Omental fat pad (tissue), 4 donors: ENCODE data around the gene VDAC2. TPM values are rescaled to one million over a fixed set of nuclear protein-coding genes. Genes with fewer than 3 reads are reported as not detected.

Experiments
- ATAC-seq: fragments of 150-250 bp; one replicate; pipeline ENCODE4 v1.9.1; 2016; ENCODE audit warnings: mild to moderate bottlenecking, moderate library complexity; ENCODE audit not compliant: low FRiP score
- DNase-seq: peaks from one replicate; pipeline ENCODE4 v3.0.0-alpha.2; 2019; ENCODE audit warnings: low spot score
- total RNA-seq, 4 donors: library from RNA; depleted of rRNA; stranded (reverse); fragments of >200 nt; gene quantifications; one replicate each; pipeline ENCODE4 v1.1.0, GENCODE V29; 2016
- TF ChIP-seq, protein P1 (sequence below), 3 donors: fragments of 450-650 bp; IDR thresholded peaks; one replicate each; pipeline ENCODE4 v1.5.1; 2016 to 2017; ENCODE audit warnings: antibody characterized with exemption in 3 of 3, mild to moderate bottlenecking in 3 of 3, moderate library complexity in 2 of 3

Gene VDAC2
- total RNA-seq, 4 donors from 2014 or later = 111 to 143 (median 131) TPM

GRCh38 chr10:75223507-75223906, 12.9 kb downstream of the VDAC2 start:
- DNase-seq = no peak
- TF ChIP-seq, protein P1, sequence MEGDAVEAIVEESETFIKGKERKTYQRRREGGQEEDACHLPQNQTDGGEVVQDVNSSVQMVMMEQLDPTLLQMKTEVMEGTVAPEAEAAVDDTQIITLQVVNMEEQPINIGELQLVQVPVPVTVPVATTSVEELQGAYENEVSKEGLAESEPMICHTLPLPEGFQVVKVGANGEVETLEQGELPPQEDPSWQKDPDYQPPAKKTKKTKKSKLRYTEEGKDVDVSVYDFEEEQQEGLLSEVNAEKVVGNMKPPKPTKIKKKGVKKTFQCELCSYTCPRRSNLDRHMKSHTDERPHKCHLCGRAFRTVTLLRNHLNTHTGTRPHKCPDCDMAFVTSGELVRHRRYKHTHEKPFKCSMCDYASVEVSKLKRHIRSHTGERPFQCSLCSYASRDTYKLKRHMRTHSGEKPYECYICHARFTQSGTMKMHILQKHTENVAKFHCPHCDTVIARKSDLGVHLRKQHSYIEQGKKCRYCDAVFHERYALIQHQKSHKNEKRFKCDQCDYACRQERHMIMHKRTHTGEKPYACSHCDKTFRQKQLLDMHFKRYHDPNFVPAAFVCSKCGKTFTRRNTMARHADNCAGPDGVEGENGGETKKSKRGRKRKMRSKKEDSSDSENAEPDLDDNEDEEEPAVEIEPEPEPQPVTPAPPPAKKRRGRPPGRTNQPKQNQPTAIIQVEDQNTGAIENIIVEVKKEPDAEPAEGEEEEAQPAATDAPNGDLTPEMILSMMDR (IDR thresholded peaks at IDR 0.05) = no peak
- no peak for ATAC-seq

DNA sequence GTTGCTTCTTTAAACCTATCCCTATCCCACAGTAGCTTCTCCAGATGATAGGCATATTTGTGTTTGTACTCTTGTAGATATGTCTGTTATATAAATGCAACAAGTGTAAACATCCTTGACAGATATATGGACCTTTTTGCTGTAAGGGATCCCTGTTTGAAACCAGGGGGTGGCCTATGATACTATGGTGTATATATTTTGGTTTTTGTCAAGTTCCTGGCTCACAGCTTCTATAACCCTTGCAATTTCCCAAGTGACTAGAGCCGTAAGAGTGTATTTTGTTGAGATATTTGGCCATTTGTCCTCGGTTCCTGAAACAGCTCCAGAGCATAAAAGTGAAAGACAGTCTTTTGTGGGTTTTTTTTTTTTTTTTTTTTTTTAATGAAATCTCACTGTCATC, 15.5 kb downstream of the VDAC2 start:
- ATAC-seq (no peak), DNase-seq (no peak)
- TF ChIP-seq, protein P1 (IDR thresholded peaks at IDR 0.05) = no peak

- ATAC-seq (no peak), DNase-seq (no peak)
- TF ChIP-seq, protein P1 (IDR thresholded peaks at IDR 0.05) = no peak
These were observed 16.1 kb downstream of the VDAC2 start for GRCh38 chr10:75226656-75227055.

GRCh38 chr10:75228278-75228677, 17.7 kb downstream of the VDAC2 start:
- DNase-seq (no peak), ATAC-seq (no peak)
- TF ChIP-seq, protein P1 (IDR thresholded peaks at IDR 0.05) = no peak

GRCh38 chr10:75228834-75229233, 18.2 kb downstream of the VDAC2 start:
- ATAC-seq = no peak
- TF ChIP-seq, protein P1 (IDR thresholded peaks at IDR 0.05) = no peak
- DNase-seq = no peak

GRCh38 chr10:75229971-75230370, 19.4 kb downstream of the VDAC2 start:
- TF ChIP-seq, protein P1 (IDR thresholded peaks at IDR 0.05) = no peak
- no peak for ATAC-seq
- DNase-seq = no peak

DNA sequence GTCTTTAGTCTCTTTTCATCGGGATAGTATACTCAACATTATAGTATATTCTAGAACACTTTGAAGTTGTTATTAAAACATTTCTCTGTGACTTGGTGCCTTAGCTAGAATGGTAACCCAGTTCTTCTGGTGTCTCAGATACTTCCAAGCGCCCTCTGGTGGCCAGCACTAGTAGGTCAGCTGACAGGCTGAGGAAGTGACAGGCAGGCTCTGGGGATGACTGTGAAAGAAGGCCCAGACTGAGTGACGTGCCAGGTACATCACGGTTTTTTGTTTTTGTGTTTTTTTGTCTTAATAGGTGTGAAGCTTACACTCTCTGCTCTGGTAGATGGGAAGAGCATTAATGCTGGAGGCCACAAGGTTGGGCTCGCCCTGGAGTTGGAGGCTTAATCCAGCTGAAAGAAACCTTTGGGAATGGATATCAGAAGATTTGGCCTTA, 20.0 kb downstream of the VDAC2 start:
- peak; percentile 96 for DNase-seq
- no peak for ATAC-seq
- TF ChIP-seq, protein P1 (IDR thresholded peaks at IDR 0.05) = peak in 2 of 3 donors; percentile 27 to 69
